GM19035 (cell line): ENCODE measurements around the gene ZMYND15.

ENCODE experiments used
- ATAC-seq: cut with Tn5 transposase; IDR thresholded peaks from one replicate; pipeline ENCODE4 v1.9.1; 2021; ENCODE audit not compliant: unreplicated experiment

Gene ZMYND15

DNA sequence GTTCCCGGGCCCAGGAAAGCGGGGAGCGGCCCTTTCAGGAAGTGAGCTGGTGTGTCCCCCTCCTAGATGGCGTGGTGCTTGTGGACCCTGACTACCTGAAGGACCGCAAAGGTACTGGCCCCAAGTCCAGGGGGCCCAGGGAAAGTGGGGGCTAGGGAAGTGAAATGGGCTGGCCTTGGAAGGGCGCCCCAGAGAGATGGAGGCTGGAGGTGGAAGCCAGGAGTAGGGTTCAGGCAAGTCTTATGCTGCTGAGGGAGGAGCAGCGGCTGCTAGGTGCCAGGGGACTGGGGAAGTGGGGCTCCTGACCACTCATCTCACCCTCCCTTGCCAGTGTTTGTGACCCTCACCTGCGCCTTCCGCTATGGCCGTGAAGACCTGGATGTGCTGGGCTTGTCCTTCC, 23.6 kb upstream of the ZMYND15 start:
- ATAC-seq = no peak

GRCh38 chr17:4717791-4718190, 21.8 kb upstream of the ZMYND15 start:
- no peak for ATAC-seq

- ATAC-seq = no peak
Observed at GRCh38 chr17:4718276-4718675, 21.4 kb upstream of the ZMYND15 start.

DNA sequence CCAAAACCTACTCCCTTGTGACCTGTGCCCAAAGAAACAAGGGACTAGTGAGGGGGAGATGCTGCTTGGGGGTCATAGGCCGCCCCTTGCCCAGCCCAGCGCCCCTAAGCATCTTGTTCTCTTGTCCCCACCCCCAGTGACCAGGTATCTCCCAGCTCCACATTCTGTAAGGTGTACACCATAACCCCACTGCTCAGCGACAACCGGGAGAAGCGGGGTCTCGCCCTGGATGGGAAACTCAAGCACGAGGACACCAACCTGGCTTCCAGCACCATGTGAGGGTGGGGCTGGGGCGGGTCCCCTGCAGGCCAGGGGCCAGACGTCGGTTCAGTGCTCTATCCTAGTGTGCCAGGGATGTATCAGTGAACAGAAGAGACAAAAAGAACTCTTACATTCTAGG, 20.5 kb upstream of the ZMYND15 start:
- ATAC-seq = no peak

GRCh38 chr17:4719684-4720221, 19.9 kb upstream of the ZMYND15 start:
- no peak for ATAC-seq

- ATAC-seq = no peak
Observed at GRCh38 chr17:4720787-4721186, 18.8 kb upstream of the ZMYND15 start.

DNA sequence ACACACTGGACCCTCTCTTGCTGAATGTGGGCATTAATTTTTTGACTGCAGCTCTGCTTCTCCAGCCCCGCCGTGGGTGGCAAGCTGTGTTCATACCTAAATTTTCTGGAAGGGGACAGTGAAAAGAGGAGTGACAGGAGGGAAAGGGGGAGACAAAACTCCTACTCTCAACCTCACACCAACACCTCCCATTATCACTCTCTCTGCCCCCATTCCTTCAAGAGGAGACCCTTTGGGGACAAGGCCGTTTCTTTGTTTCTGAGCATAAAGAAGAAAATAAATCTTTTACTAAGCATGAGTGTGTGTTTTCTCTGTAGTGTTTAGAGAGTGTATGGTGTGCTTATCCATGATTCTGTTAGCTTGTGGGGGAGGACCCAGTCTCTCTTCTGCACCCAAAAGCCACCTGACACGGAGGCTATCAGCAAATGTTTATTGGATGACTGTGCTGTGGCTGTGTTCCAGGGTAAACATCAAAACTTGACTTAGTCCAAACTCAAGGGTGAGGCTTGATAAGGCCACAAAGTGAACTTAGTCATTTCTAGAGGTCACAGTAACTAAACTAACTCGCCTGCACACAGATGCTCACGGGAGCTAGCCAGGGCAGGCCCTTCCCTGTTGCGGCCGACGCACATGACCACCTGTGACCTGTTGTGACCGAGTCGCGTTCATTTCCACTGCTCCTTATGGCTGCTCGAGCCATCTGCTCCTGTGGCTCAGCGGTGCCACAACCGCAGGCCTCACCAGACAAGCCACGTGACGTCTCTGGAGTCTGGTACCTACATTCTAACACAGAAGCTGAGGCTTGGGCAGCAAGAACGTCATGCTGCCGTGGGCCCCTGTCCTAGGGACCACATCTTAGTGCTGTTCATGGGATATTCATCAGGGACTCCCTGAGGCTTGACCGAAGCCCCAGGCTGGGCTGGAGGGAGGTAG, 18.2 kb upstream of the ZMYND15 start:
- no peak for ATAC-seq

DNA sequence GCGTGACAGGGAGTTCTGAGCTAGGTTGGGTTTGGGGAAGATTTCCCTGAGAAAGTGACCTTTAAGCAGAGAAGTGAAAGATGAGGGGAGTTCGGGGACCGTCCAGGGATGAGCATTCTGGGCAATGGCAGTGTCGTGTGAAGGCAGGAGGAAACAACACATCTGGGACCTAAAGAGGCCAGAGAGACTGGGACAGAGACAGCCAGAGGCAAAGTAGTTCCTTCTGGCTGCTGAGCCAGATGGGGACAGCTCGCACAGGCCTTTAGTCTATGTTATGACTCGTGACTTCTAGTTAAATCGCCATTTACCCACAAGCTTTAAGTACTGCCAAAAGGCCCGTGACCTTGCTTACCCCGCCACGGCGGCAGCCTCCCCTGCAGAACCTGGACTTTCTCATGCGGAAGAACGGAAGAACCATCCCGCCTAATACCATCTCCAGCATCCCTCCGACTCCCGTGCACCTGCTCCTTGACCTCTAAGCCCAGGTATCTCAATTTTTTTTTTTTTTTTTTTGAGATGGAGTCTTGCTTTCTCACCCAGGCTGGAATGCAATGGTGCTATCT, 16.9 kb upstream of the ZMYND15 start:
- no peak for ATAC-seq

- ATAC-seq = no peak
Observed at GRCh38 chr17:4724650-4725049, 15.0 kb upstream of the ZMYND15 start.

GRCh38 chr17:4725646-4726310, 13.9 kb upstream of the ZMYND15 start:
- no peak for ATAC-seq

DNA sequence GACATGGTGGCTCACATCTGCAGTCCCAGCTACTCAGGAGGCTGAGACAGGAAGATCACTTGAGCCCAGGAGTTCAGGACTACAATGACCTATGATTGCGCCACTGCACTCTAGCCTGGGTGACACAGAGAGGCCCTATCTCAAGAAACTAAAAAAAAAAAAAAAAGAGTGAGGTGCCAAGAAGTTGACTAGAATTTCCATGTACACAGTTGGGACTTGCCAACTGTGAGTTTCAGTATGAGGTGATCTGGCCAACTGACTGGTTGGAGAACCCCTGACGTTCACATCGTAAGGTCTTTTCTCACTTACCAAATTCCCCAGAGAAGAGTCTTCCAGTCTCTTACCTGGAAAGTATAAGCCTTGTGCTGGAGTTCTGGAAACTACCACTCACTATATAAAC, 11.5 kb upstream of the ZMYND15 start:
- no peak for ATAC-seq

GRCh38 chr17:4733073-4733531, 6.5 kb upstream of the ZMYND15 start:
- no peak for ATAC-seq

- no peak for ATAC-seq
Observed at GRCh38 chr17:4734857-4735475, 4.7 kb upstream of the ZMYND15 start.

GRCh38 chr17:4735876-4736651, 3.6 kb upstream of the ZMYND15 start:
- ATAC-seq = no peak

GRCh38 chr17:4738136-4739121, 1.2 kb upstream of the ZMYND15 start:
- no peak for ATAC-seq

DNA sequence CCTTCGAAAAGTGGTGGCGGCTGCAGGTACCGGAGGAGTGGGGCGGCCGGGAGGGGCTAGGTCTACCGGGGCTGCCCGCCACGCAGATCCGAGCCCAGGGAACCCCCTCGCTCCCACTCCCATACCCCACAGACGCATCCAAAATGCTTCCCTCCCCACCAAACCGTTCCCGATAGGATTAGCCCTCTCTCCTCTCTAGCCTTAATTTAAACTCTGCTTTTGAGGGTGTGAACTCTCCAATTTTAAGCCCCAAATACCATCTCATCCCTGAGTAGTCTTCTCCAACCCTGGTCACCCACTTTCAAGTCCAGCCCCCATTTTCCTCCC, 355 bp downstream of the ZMYND15 start:
- no peak for ATAC-seq

- ATAC-seq = no peak
Observed at GRCh38 chr17:4740584-4740983, 951 bp downstream of the ZMYND15 start.

DNA sequence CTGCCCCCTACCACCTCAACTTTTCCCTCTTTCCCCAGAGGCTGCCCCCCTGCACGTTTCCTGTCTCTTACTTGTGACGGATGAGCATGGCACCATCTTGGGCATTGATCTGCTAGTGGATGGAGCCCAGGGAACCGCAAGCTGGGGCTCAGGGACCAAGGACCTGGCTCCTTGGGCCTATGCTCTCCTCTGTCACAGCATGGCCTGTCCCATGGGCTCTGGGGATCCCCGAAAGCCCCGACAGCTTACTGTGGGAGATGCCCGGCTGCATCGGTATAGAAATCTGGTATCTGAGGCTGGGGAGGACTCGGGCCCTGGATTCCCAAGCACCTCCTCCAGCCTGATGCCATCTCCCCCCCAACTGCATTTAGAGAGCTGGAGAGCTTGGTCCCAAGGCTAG, 1.9 kb downstream of the ZMYND15 start:
- ATAC-seq = no peak

DNA sequence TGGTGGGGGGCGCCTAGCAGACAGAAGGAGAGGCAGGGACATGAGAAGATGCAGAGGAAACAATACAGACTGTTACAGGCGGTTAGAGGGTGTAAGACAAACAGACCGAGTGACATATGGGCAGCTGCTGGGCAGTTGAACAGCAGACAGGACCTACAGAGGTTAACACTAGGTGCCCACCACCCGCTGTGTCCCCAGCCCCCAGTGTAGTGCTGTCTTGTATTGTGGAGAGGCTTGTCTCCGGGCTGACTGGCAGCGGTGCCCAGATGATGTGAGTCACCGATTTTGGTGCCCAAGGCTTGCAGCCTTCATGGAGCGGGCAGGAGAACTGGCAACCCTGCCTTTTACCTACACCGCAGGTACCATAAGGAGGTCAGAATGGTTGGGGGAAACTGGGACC, 2.5 kb downstream of the ZMYND15 start:
- no peak for ATAC-seq
